ENCODE data around the gene PFKP. TPM values are rescaled to one million over a fixed set of nuclear protein-coding genes. Genes with fewer than 3 reads are reported as not detected.

The PFKP gene
- total RNA-seq, 1 experiment from 2014 or later, result 265 TPM

DNA sequence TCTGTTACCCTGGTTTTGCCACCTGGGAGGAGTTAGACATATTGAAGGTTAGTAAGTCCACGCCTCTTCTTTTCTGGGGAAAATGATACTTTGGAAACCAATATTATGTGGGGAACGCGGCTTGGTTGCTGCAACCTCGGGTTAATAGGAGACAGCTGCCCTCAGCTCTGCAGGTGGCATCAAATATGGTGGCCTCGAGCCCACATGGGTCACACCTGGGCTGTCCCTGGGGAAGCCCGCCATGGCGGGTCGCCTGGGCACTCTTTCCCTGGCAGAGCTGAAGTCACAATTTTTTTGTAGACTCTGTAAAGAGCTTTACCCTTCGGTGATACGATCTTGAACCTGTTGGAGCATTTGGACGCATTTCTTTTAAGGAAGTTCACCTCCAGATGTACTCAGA lies 2.5 kb downstream of the PFKP start:
- no peak for DNase-seq (ENCODE audit: low read depth)

DNA sequence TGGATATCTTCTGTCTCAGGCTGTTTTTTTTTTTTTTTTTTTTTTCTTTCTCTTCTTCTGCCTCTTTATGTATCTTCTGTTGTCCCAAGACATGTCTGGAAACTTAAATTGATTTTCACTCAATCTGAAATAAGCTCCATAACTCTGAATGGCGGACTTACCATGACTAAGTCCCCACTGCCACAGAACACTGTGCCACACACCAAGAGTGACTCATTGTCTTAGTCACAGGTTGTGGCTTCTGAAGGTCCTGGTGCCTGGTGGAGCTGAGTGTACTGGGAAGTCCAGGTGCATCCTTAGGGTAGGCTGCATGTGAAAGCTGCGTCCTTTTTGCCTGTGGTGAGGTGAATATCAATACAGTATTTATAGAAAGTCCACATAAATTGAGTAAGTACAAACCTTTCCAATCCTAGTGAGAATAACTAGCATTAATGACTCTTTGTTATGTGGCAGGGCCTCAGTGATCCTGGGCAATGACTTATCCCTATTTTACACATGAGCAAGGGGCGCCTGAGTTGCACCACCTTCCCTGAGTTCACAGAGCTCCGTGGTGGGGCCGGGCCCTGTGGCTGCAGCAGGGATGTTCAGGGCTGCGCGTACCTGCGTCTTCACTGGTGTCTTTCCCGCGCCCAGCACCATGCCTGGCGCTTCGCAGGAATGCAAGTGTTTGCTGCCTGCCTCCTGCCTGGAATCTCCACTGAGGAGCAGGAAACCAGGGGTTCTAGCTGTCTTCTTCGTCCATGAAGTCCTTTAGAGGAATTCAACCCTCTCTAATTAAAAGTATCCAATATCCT lies 4.3 kb downstream of the PFKP start:
- DNase-seq (ENCODE audit: low read depth), result peak; percentile 96

DNA sequence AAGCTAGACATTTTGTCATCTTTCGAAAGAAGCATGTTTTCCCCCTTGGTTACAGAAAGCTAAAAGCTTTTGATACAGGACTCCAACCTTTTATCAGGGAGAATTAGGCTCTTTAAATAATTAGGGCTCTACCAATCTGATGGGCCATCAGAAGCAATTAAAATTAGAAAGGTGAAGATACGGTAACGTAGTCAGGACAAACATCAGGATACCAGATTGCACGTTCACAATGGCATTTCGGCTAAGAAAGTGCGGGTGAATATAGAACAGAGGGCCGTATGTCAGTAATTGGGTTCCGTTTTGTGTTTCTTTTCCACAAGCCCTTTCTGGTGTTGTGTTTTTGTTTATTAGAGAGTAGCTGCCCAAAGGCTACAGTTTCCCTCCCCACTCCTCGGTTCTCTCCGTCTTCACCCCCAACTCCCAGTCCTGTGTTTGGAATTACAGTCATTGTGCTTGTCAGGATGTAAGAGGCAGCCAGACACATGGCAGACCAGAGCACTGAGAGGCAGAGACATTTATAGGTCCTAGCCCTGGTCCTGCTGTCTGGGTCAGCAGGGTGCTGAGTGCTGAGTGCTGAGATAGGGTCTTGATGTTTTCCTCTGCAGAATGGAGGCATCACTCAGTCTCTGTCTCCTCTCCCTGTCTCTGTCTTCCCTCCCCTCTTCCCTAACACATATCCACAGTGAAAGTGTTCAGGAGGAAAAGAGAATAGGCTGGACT lies 5.5 kb downstream of the PFKP start:
- no peak for DNase-seq (ENCODE audit: low read depth)

DNA sequence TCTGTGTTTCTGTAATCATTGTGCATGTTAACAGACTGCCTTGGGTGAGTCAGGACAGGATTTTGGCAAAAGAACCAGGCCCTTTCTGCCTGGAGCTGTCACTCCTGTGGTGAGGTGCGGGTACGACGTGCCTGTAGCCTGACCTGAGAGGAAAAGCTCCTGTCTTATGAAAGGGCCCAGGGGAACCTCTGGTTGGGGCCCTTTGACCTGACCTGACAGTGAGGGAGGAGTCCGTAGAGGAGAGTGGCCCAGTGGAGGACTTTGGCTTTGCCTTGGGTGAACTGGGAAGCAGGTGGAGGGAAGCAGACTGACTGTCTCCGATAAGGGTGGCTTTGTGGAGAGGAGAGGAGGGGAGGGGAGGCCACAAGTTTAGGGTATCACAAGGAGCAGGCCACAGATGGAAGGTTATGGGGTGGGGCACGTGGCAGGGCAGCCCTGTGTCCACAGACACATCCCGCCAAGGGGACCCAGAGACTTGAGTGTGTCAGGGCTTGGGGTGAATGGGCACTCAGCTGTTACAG lies 6.9 kb downstream of the PFKP start:
- no peak for DNase-seq (ENCODE audit: low read depth)

DNA sequence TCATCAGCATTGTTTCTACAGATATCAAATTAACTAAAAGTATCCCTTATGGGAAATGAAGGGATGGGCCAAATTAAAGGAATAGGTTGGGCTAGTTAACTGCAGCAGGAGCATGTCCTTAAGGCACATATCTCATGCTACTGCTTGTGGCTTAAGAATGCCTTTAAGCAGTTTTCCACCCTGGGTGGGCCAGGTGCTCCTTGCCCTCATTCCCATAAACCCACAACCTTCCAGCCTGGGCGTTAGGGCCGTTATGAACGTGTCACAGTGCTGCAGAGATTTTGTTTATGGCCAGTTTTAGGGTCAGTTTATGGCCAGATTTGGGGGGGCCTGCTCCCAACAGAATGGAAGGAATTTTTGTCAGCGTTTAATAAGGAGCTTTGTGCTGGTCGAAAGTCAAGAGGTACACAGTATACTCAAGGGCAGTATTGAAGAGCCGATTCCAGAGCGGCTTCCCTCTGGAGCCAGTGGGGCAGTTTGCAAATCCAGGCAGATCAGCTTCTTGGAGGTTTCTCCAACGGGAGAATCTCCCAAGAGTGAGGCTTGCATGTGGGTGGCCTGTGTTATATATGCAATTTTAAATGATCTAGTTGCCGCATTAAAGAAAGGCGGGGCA lies 7.7 kb downstream of the PFKP start:
- no peak for DNase-seq (ENCODE audit: low read depth)

DNA sequence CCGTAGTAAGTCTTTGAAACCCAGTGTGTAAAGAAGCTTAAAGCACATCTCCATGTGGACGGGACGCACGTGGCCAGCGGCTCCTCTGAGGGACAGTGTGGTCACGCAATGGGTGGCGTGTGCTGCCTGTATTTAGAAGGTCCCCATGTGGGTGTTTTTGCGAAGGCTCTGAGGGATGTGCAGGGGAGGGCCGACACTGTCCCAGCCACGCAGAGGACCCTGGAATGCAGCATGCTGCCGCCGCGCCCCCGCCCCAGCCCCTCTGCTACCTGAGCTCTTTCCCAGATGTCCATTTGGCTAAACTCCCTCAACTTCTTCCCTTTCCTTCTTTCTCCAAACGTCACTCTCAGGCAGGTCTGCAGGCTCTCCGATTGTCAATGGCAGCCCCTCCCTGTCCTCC lies 8.8 kb downstream of the PFKP start:
- no peak for DNase-seq (ENCODE audit: low read depth)

DNA sequence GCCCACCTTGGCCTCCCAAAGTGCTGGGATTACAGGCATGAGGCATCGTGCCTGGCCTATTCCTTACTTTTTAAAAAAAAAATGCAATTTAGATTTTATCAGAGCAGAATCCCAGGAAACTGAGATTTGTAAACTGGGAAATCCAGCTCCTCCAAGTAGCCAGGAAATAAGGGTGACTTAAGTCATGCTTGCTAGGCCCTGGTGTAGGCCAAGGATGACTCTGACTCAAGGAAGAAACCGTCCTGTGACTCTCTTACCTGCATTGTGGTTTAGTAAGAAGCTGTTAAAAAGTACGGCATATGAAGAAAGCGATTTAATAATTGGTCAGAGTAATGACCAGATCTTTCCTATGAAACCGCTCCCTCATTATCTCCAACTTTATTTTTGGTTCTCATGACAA lies 10.2 kb downstream of the PFKP start:
- no peak for DNase-seq (ENCODE audit: low read depth)

DNA sequence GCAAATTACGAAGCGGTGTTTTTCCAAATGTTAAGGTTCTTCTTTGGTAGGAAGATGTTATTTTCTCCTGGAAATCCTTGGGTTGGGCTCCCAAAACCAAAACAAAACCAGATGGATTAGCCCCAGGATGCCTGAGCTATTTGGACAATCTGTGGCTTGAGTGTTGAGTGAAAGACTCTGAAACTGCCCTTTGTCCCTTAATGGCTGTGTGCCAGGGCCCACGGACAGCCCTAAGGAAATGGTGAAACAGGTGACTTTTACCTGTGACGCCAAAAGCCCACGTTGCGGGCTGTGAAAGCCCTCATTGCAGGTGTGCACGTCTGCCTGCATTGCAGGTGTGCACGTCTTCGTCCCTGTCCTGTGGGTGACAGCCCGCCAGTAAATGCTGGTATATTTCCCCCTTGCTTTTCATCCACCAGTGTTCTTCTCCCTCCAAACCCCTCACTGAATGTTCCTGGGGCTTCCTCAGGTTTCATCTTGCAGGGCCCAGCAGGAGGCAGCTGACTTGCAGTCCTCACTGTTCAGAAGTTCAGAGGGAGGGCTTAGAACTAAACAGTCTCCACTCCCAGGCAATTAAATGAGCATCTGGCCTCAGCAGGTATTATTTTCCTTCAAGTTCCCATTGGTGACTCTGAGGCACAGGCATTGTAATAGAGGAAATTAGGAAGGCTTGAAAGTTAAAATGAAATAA lies 10.7 kb downstream of the PFKP start:
- no peak for DNase-seq (ENCODE audit: low read depth)

DNA sequence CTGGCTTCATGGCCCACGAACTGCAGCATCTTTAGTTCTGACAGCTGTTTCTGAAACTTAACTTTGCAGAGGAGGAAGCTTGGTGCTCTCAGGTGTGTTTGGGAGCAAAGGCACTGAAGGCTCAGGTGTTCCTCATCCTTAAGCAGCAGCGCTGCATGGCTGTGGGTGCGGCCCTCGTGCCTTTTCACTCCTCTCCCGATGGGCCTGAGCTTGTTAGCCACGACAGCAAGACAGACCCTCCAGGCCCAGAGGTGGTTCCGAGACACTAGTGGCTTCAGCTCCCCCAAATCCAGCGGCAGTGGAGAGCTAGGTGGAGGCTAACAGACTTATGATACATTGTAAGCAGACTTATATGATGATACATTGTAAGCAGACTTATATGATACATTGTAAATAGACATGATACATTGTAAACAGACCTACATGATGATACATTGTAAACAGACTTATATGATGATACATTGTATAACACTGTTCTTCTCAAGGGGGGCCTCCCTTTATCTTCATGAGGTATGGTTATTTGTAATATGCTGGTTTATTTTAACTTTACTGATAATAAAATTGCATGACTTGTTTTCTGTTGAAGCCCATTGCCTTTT lies 14.1 kb downstream of the PFKP start:
- DNase-seq (ENCODE audit: low read depth), result no peak

DNA sequence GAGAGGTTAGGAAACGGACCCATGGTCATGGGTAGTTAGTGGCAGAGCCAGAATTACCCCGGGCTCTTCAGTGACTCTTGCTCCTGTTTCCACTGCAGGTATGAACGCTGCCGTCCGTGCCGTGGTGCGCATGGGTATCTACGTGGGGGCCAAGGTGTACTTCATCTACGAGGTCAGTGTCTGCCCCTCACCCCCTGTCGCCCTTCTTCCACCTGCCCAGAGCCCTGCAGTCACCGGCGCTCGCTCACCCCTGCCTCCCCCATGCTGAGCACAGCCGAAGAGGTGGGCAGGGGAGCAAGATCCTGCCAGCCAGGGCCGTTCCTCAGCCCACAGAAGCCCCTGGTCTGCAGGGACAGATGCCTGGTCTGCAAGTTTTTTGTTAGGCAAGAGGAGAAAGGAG lies 14.9 kb downstream of the PFKP start:
- no peak for DNase-seq (ENCODE audit: low read depth)

DNA sequence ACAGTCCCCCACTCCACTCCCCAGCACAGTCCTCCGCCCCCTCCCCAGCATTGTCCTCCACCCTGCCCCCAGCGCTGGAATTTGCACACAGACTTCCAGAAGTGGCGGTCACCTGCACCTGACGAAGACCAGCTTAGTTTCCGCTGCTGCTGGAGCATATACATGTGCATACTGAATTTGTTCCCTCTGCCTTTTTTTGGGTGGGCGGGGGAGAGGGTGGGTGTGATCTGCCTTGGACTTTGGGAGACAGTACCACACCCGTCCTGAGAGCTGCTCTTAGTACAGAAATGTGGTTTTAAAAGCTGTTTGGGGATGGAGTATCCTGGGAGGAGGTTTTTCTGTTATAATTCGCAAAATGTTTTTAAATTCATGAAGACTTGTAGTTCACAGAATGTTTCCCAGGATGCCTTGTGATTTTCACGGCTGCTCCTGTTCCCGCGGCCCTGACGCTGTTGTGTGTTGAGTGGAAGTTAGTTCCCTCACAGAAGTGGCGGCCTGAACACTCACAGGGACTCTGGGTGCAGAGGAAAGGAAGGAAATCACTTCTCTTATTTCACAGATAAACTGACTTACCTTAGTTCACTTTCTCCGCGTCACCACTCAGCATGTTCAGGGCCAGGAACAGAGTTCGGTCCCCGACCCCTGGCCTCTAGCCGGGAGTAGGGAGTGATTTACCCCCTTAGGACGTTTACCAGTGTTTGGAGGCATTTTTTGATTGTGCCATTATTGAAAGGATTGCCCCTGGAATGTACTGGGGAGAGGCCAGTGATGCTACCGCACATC lies 18.6 kb downstream of the PFKP start:
- no peak for DNase-seq (ENCODE audit: low read depth)

DNA sequence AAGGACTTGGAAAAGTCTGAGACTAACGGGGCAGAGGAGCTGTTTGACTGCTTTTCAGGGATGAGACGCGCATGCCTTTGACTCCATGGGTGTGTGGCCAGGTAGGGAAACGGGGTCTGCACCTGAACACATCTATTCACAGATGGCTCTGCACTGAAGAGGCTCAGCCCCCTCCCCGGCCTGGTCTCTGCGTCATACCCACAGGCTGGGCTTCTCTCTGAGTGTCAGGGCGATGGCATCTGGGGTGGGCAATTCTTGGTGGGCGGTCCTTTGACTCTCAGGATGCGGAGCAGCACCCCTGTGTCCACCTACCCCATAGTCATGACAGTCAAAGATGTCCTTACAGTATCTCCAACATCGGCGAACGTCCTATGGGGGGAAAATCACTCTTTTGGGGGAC lies 23.0 kb downstream of the PFKP start:
- no peak for DNase-seq (ENCODE audit: low read depth)

DNA sequence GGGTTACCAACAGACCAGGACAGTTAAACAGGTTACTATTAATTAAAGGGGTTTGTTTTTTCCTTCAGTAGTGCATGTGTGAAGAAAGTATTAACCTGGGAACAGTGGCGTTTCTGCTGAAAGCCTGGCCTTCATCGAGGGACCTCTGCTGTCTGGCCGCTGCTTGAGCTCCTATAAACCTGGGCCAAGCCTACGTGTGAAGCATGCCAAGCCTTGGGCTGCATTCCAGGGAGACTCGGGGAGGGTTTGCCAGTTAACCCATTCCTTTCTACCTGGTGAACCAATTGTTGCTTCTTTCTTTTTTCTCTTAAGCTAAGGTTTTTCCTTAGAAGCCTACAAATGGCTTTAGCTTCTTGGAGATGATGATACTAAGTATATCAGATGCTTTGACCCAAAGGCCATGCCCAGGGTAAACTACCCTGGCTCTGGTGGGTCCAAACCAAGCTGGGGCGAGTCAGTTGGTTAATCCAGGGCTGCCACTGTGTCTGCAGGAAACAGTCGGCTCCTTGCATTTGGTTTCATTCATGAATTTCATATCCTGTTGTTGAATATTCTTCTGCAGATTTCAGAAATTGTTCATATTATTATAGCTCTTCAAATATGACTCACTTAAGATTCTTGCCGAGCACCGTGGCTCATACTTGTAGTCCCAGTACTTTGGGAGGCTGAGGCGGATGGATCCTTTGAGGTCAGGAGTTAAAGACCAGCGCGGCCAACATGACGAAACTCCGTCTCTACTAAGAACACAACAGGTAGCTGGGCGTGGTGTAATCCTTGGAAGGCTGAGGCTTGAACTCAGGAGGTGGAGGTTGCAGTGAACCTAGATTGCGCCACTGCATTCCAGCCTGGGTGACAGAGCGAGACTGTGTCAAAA lies 23.8 kb downstream of the PFKP start:
- DNase-seq (ENCODE audit: low read depth), result peak; percentile 84

DNA sequence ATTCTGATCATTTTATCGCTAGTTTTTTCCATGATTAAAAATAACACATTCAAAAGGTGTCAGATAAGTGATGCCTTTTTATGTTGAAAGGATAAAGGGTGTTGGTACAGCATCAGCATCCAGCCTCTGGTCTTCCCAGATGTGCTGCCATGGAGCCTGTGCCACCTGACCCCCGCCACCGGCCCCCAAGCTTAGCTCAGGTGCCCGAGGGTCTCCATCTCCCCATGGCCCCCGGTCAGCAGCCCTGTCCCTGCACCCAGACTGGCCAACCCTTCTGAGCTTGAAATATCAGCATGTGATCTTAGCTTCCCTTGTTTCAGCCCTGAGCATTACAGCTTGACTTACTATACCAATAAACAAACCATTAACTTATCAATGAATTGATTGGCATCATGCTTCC lies 24.6 kb downstream of the PFKP start:
- no peak for DNase-seq (ENCODE audit: low read depth)

DNA sequence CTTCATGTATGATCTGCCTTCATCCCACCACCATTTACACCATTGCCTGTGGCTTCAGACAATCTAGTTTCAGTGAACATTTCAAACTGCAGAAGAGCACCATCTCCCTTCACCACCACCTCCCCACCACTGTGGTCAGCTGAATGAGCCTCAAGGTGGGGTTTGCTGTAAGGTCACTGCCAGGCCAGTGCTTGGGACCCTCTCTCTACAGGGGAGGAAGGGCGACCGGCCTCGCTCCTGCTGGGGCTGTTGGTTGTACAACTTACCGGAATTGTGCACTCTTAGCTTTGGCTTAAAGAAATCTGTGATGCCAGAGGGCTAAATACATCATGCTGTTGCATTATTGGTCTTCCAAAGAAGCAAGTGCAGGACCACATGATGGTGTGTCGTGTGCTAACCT lies 26.6 kb downstream of the PFKP start:
- DNase-seq (ENCODE audit: low read depth), result no peak

DNA sequence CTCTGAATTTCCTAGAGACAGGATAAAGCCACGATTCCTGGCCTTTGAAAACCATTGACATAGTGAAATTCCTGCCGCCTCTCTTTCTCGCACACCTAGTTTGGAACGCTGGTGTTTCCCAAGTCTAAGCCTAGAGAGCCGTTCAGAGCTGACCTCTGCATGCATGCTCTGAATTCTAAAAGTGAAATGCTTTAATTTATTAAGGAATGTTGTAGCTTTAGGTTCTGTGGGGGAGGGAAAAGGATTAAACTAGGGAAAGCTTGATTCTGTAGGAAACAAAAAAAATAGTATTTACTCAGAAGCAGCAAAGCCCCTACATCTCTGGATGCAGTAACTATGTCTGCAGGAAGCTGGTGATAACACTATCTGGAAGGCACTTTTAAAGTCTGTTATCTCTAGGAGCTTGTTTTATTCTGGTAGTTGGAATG lies 27.3 kb downstream of the PFKP start:
- DNase-seq (ENCODE audit: low read depth), result no peak

DNA sequence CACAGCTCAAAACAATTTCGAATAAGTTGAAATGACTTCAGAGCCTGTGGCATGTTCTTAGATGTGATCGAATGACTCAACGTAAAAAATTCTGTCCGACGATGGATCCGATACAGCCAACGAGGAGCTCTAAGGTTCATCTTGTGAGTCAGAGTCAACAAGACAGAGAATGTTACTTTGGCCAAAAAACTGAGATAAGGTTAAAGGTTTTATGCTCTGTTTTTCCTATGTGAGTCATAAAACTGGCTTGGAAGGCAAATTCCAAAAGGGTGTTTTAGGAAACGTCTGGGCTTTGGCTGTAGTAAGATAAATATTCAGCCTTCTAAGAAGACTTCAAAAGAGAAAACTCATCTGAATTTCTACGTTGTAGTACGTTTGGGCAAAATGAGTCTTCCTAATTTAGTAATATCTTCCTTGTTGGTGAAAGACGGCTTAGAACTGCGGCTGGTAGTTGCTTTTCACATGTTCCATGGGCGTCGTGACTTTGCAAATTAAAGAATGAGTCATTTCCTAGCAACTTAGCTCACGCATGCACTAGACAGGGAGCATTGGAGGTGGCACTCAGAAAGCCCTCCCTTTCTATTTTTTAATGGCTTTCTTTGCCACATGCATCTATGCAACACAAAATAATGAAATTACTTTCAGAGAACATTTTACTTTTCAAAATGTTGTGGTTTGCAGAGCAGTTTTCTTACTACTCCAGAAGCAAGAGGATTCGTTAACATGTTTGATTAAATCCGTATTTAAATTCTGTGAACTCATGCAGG lies 28.2 kb downstream of the PFKP start:
- peak; percentile 98 for DNase-seq (ENCODE audit: low read depth)

DNA sequence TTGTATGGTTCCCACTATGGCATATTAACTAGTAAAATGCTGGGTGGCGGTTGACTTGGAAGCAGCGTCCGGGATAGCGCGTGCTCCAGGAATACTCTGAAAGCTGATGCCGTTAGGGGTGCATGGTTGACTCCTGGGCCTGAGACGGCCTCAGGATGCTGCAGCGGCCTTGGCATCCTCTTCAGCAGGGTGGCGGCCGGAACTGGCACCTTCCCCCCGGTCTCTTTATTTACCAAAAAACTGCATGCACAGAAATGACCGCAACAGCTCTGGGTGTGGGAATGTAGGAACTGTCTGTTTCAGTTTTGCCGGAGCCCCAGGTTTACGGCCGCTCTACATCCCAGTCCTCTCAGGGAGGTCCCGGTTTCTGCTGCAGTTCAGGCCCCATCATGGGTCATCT lies 28.8 kb downstream of the PFKP start:
- DNase-seq (ENCODE audit: low read depth), result peak; percentile 56

DNA sequence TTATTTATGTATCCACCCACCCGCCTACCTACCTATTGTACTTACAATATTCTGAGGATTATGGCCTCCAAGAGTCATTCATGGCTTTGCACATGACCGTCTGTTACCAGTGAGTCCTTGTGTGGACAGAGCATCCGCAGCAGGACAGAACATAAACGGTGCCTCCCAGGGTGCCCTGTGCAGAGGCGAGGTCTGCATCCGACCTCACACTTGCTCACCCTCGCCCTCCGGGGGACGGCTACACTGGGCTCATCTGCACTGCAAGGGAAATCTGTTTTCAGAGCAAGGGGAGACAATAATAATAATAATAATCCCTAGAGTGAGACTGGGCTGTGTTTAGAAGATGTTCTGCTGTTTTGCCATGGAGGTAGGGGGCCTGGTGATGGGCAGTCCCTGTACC lies 29.8 kb downstream of the PFKP start:
- DNase-seq (ENCODE audit: low read depth), result no peak
